Measurements from ENCODE around the gene RHBDL3. TPM values are rescaled to one million over a fixed set of nuclear protein-coding genes. Genes with fewer than 3 reads are reported as not detected.

Gene RHBDL3
- total and polyA plus RNA-seq, 2 experiments from 2014 or later: 0.28 to 0.70 TPM

GRCh38 chr17:32303781-32304288 is 38.2 kb downstream of the RHBDL3 start:
- no peak overlapping the region for H3K4me3 ChIP-seq
- no peaks in the 10 kb centered on the region for H3K4me1 ChIP-seq (ENCODE audit: insufficient read depth)
- H4K20me1 ChIP-seq (ENCODE audit: insufficient read depth, poor library complexity, severe bottlenecking): no peaks in the 10 kb centered on the region
- H3K4me2 ChIP-seq: no peak overlapping the region
- no peak for TF ChIP-seq CTCF (IDR thresholded peaks at IDR 0.05; ENCODE audit: poor library complexity)
- TF ChIP-seq EZH2 (IDR thresholded peaks at IDR 0.05; ENCODE audit: borderline replicate concordance): no peak
- TF ChIP-seq EZH2phosphoT487 (IDR thresholded peaks at IDR 0.05; ENCODE audit: low read depth, severe bottlenecking, unreplicated experiment): no peak
- no peak overlapping the region for H3K27ac ChIP-seq
- H3K9me3 ChIP-seq (ENCODE audit: low read depth): no peaks in the 10 kb centered on the region
- 38% methylated on average over 2 of the region's 2 CpGs for WGBS (ENCODE audit: low lambda C conversion rate, missing lambda C conversion rate)
- H3K36me3 ChIP-seq (replicated peaks; ENCODE audit: insufficient read depth, low read depth): no peaks in the 10 kb centered on the region
- no peak for DNase-seq (ENCODE audit: low spot score)
- H2AFZ ChIP-seq: no peak overlapping the region
- H3K27me3 ChIP-seq: no peaks in the 10 kb centered on the region
- no peaks in the 10 kb centered on the region for H3K9me2 ChIP-seq (replicated peaks; ENCODE audit: insufficient read depth)
- no peaks in the 10 kb centered on the region for H3K79me2 ChIP-seq

- no peak for TF ChIP-seq CTCF (IDR thresholded peaks at IDR 0.05; ENCODE audit: poor library complexity)
- no peak for TF ChIP-seq EZH2phosphoT487 (IDR thresholded peaks at IDR 0.05; ENCODE audit: low read depth, severe bottlenecking, unreplicated experiment)
- no peak for TF ChIP-seq EZH2 (IDR thresholded peaks at IDR 0.05; ENCODE audit: borderline replicate concordance)
- H3K4me1 ChIP-seq (ENCODE audit: insufficient read depth): no peaks in the 10 kb centered on the region
- no peak for DNase-seq (ENCODE audit: low spot score)
- no peaks in the 10 kb centered on the region for H3K36me3 ChIP-seq (replicated peaks; ENCODE audit: insufficient read depth, low read depth)
- H3K9me3 ChIP-seq (ENCODE audit: low read depth): no peaks in the 10 kb centered on the region
- H3K27ac ChIP-seq: no peak overlapping the region
- no peak overlapping the region for H2AFZ ChIP-seq
- H4K20me1 ChIP-seq (ENCODE audit: insufficient read depth, poor library complexity, severe bottlenecking): no peaks in the 10 kb centered on the region
- no peak overlapping the region for H3K4me3 ChIP-seq
- WGBS (ENCODE audit: low lambda C conversion rate, missing lambda C conversion rate): 86% methylated on average over 7 of the region's 9 CpGs
- no peaks in the 10 kb centered on the region for H3K9me2 ChIP-seq (replicated peaks; ENCODE audit: insufficient read depth)
- no peaks in the 10 kb centered on the region for H3K79me2 ChIP-seq
- H3K27me3 ChIP-seq: no peaks in the 10 kb centered on the region
- H3K4me2 ChIP-seq: no peak overlapping the region
These were observed 39.4 kb downstream of the RHBDL3 start for GRCh38 chr17:32305049-32305448.

GRCh38 chr17:32307658-32308057 is 42.0 kb downstream of the RHBDL3 start:
- Histone ChIP-seq H4K20me1 (ENCODE audit: insufficient read depth, poor library complexity, severe bottlenecking) (no peaks in the 10 kb centered on the region), H3K4me2 (no peak overlapping the region), H3K4me3 (no peak overlapping the region), H3K36me3 (replicated peaks; ENCODE audit: insufficient read depth, low read depth) (no peaks in the 10 kb centered on the region), H3K27me3 (no peaks in the 10 kb centered on the region), H3K9me3 (ENCODE audit: low read depth) (no peaks in the 10 kb centered on the region), H3K4me1 (ENCODE audit: insufficient read depth) (no peaks in the 10 kb centered on the region), H2AFZ (no peak overlapping the region), H3K27ac (no peak overlapping the region), H3K79me2 (no peaks in the 10 kb centered on the region), H3K9me2 (replicated peaks; ENCODE audit: insufficient read depth) (no peaks in the 10 kb centered on the region)
- DNase-seq (ENCODE audit: low spot score): no peak
- TF ChIP-seq EZH2 (IDR thresholded peaks at IDR 0.05; ENCODE audit: borderline replicate concordance) (no peak), EZH2phosphoT487 (IDR thresholded peaks at IDR 0.05; ENCODE audit: low read depth, severe bottlenecking, unreplicated experiment) (no peak), CTCF (IDR thresholded peaks at IDR 0.05; ENCODE audit: poor library complexity) (no peak)
- WGBS (ENCODE audit: low lambda C conversion rate, missing lambda C conversion rate): 77% methylated on average over 4 of the region's 4 CpGs

Measured in hepatocyte (in vitro differentiated cells).